ENCODE results near the gene TPRG1.

GRCh38 chr3:189304465-189305351 lies 132.9 kb downstream of the TPRG1 start:
- TF ChIP-seq, protein P1, sequence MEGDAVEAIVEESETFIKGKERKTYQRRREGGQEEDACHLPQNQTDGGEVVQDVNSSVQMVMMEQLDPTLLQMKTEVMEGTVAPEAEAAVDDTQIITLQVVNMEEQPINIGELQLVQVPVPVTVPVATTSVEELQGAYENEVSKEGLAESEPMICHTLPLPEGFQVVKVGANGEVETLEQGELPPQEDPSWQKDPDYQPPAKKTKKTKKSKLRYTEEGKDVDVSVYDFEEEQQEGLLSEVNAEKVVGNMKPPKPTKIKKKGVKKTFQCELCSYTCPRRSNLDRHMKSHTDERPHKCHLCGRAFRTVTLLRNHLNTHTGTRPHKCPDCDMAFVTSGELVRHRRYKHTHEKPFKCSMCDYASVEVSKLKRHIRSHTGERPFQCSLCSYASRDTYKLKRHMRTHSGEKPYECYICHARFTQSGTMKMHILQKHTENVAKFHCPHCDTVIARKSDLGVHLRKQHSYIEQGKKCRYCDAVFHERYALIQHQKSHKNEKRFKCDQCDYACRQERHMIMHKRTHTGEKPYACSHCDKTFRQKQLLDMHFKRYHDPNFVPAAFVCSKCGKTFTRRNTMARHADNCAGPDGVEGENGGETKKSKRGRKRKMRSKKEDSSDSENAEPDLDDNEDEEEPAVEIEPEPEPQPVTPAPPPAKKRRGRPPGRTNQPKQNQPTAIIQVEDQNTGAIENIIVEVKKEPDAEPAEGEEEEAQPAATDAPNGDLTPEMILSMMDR (IDR thresholded peaks at IDR 0.05; ENCODE audit: insufficient read depth, low read length) = no peak
- no peak for TF ChIP-seq POLR2AphosphoS5 (IDR thresholded peaks at IDR 0.05; ENCODE audit: low read depth)
- TF ChIP-seq REST (IDR thresholded peaks at IDR 0.05; ENCODE audit: insufficient replicate concordance, low read depth) = no peak
- TF ChIP-seq GABPA (IDR thresholded peaks at IDR 0.05; ENCODE audit: low read depth) = no peak
- no peak for TF ChIP-seq SPI1 (IDR thresholded peaks at IDR 0.05; ENCODE audit: borderline replicate concordance, low read depth)
